HEK293 (cell line): ENCODE data around the gene SPATA33.
"Not testable (repeated sequence)": the region's sequence is repeated elsewhere in the genome, so short reads cannot be mapped to it uniquely, and the experiment has no call there.

ENCODE experiments used
- CTCF ChIA-PET: fragments of 350-600 bp; formaldehyde crosslinking; extraction: SDS; loops from one replicate; lab custom pipeline; 2021; ENCODE audit warnings: antibody characterized with exemption; lab: Yijun Ruan, JAX
- POLR2A ChIA-PET: fragments of 300-600 bp; formaldehyde crosslinking; extraction: SDS; loops from one replicate; lab custom pipeline; 2020; ENCODE audit warnings: antibody characterized with exemption, inconsistent platforms; lab: Yijun Ruan, JAX
- H3K27ac ChIP-seq: fragments of 200-500 bp; sonication (Bioruptor generic); 2 replicates; pipeline ENCODE4 v1.5.1; 2014; ENCODE audit warnings: low read depth, low read length, control low read depth, inconsistent platforms; ENCODE audit errors: extremely low read depth
- H3K36me3 ChIP-seq, 2 experiments: fragments of 200-500 bp in 1 of 2; sonication (Bioruptor generic) in 1 of 2; 1 replicate in 1 of 2; 2 replicates in 1 of 2; pipeline ENCODE4 v1.5.1; 2014 to 2017; ENCODE audit warnings: inconsistent platforms in 2 of 2, low read length in 2 of 2; ENCODE audit not compliant: control insufficient read depth in 2 of 2, insufficient read depth in 1 of 2
- H3K4me1 ChIP-seq: fragments of 200-500 bp; sonication (Bioruptor generic); 2 replicates; pipeline ENCODE4 v1.5.1; 2014; ENCODE audit warnings: mild to moderate bottlenecking, low read length, inconsistent platforms; ENCODE audit not compliant: control insufficient read depth, insufficient read depth
- H3K4me3 ChIP-seq: 2 replicates; pipeline ENCODE4 v1.5.1; 2011; ENCODE audit warnings: low read depth, mild to moderate bottlenecking, control low read depth, low read length, moderate library complexity
- H3K9me3 ChIP-seq: fragments of 200-500 bp; sonication (Bioruptor generic); 2 replicates; pipeline ENCODE4 v1.5.1; 2014; ENCODE audit warnings: low read depth, low read length, inconsistent platforms; ENCODE audit not compliant: control insufficient read depth, insufficient read depth
- HOXD13 ChIP-seq: sonication (generic); formaldehyde crosslinking; IDR thresholded peaks from 2 replicates; pipeline ENCODE4 v1.8.0; 2022; ENCODE audit warnings: missing genetic modification reagents, borderline replicate concordance
- KLF9 ChIP-seq: fragments of 450-650 bp; formaldehyde crosslinking; IDR thresholded peaks from 2 replicates; pipeline ENCODE4 v1.5.1; 2016; ENCODE audit warnings: missing biosample characterization, missing genetic modification characterization, low read depth
- PRDM1 ChIP-seq: fragments of 450-650 bp; formaldehyde crosslinking; IDR thresholded peaks from 2 replicates; pipeline ENCODE4; 2016; ENCODE audit warnings: missing biosample characterization, missing genetic modification characterization
- SP7 ChIP-seq: fragments of 450-650 bp; formaldehyde crosslinking; IDR thresholded peaks from 2 replicates; pipeline ENCODE4 v1.5.1; 2016; ENCODE audit warnings: missing biosample characterization, missing genetic modification characterization
- YY1 ChIP-seq: fragments of 450-650 bp; formaldehyde crosslinking; IDR thresholded peaks from 2 replicates; pipeline ENCODE4 v1.5.1; 2018; ENCODE audit warnings: missing biosample characterization, missing genetic modification characterization
- ZFHX2 ChIP-seq: fragments of 450-650 bp; formaldehyde crosslinking; conservative IDR thresholded peaks from 2 replicates; pipeline ENCODE4 v1.5.1; 2016; ENCODE audit warnings: missing biosample characterization, missing genetic modification characterization
- ZNF121 ChIP-seq: fragments of 450-650 bp; formaldehyde crosslinking; IDR thresholded peaks from 2 replicates; pipeline ENCODE4 v1.5.1; 2016; ENCODE audit warnings: missing biosample characterization, missing genetic modification characterization
- ZNF169 ChIP-seq: fragments of 450-650 bp; formaldehyde crosslinking; IDR thresholded peaks from 2 replicates; pipeline ENCODE4 v1.5.1; 2016; ENCODE audit warnings: missing biosample characterization, missing genetic modification characterization
- ZNF184 ChIP-seq: fragments of 450-650 bp; IDR thresholded peaks from 2 replicates; pipeline ENCODE4 v1.5.1; 2018; ENCODE audit warnings: missing biosample characterization, mild to moderate bottlenecking, missing genetic modification characterization
- ZNF311 ChIP-seq: fragments of 450-650 bp; formaldehyde crosslinking; IDR thresholded peaks from 2 replicates; pipeline ENCODE4 v1.5.1; 2017; ENCODE audit warnings: missing biosample characterization, missing genetic modification characterization, borderline replicate concordance
- ZNF433 ChIP-seq: fragments of 450-650 bp; formaldehyde crosslinking; IDR thresholded peaks from 2 replicates; pipeline ENCODE4 v1.5.1; 2016; ENCODE audit warnings: missing biosample characterization, missing genetic modification characterization, low read depth
- ZNF530 ChIP-seq: fragments of 450-650 bp; formaldehyde crosslinking; IDR thresholded peaks from 2 replicates; pipeline ENCODE4 v1.5.1; 2016; ENCODE audit warnings: low read depth, missing biosample characterization, missing genetic modification characterization
- ZNF585B ChIP-seq: fragments of 450-650 bp; formaldehyde crosslinking; IDR thresholded peaks from 2 replicates; pipeline ENCODE4 v1.5.1; 2016; ENCODE audit warnings: missing biosample characterization, missing genetic modification characterization
- ZNF610 ChIP-seq: fragments of 450-650 bp; formaldehyde crosslinking; IDR thresholded peaks from 2 replicates; pipeline ENCODE4 v1.5.1; 2016; ENCODE audit warnings: missing biosample characterization, missing genetic modification characterization, borderline replicate concordance
- ZNF670 ChIP-seq: fragments of 450-650 bp; formaldehyde crosslinking; IDR thresholded peaks from 2 replicates; pipeline ENCODE4 v1.5.1; 2016; ENCODE audit warnings: missing biosample characterization, missing genetic modification characterization, low read depth
- ZNF747 ChIP-seq: fragments of 450-650 bp; formaldehyde crosslinking; IDR thresholded peaks from 2 replicates; pipeline ENCODE4 v1.5.1; 2016; ENCODE audit warnings: missing biosample characterization, missing genetic modification characterization
- TF ChIP-seq, protein P1 (sequence below): fragments of 450-650 bp; formaldehyde crosslinking; IDR thresholded peaks from 2 replicates; pipeline ENCODE4 v1.5.1; 2016; ENCODE audit warnings: missing biosample characterization, missing genetic modification characterization, low read depth
- TF ChIP-seq, protein P2 (sequence below): fragments of 450-650 bp; formaldehyde crosslinking; IDR thresholded peaks from 2 replicates; pipeline ENCODE4 v1.5.1; 2016; ENCODE audit warnings: missing biosample characterization, missing genetic modification characterization
- TF ChIP-seq, protein P3 (sequence below): fragments of 450-650 bp; formaldehyde crosslinking; IDR thresholded peaks from 2 replicates; pipeline ENCODE4 v1.5.1; 2016; ENCODE audit warnings: missing biosample characterization, missing genetic modification characterization, borderline replicate concordance

SPATA33 gene

DNA sequence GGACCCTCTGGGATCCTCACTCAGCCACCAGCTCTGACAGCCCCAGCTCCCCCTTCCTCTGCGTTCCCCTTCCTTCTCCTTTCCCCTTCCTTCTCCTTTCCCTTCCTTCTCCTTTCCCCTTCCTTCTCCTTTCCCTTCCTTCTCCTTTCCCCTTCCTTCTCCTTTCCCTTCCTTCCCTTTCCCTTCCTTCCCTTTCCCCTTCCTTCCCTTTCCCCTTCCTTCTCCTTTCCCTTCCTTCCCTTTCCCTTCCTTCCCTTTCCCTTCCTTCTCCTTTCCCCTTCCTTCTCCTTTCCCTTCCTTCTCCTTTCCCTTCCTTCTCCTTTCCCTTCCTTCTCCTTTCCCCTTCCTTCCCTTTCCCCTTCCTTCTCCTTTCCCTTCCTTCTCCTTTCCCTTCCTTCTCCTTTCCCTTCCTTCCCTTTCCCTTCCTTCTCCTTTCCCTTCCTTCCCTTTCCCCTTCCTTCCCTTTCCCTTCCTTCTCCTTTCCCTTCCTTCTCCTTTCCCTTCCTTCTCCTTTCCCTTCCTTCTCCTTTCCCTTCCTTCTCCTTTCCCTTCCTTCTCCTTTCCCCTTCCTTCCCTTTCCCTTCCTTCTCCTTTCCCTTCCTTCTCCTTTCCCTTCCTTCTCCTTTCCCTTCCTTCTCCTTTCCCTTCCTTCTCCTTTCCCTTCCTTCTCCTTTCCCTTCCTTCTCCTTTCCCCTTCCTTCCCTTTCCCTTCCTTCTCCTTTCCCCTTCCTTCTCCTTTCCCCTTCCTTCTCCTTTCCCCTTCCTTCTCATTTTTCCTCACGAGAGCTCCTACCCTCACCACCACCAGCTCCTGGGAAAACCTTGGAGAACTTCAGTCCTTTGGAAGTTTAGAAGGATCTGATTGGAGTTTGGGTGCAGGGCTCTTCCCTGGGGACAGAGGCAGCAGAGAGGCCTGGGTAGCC lies 22.9 kb upstream of the SPATA33 start:
- H3K4me1 ChIP-seq, H3K9me3 ChIP-seq, H3K4me3 ChIP-seq, H3K36me3 ChIP-seq, H3K27ac ChIP-seq, CTCF ChIA-PET: not testable (repeated sequence)
- TF ChIP-seq PRDM1 (tag by site-specific recombination), result peak; percentile 98
- TF ChIP-seq ZNF530 (tag by site-specific recombination), result peak; percentile 61
- POLR2A ChIA-PET, result interaction anchor here (1.0 to 1.7 kb wide), 3 partner anchors 15 to 20 kb away, joined by 3 to 4 read pairs (median 3); no protein-coding TSS in a partner anchor

DNA sequence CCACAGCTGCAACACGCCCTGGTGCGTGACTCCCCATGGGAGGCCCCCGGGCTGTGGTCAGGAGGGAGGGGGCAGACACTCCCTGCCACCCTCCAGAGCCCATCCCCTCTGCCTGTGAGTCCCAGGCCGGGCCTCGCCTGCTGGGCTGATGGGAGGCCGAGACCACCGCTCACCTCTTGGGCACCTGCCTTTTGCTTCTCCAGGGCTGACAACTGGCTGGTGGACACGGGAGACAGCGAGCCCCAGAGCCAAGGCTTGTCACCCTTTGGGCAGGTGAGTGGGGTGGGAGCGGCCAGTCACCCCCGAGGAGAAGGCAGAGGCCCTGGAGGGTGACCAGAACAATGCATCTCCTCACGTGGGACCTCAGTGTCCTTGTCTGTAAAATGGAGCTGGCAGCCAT lies 21.0 kb upstream of the SPATA33 start:
- CTCF ChIA-PET, result no interaction called here
- no peak overlapping the region for H3K27ac ChIP-seq
- H3K9me3 ChIP-seq, result no peaks in the 10 kb centered on the region
- POLR2A ChIA-PET, result no interaction called here
- no peak overlapping the region for H3K4me3 ChIP-seq
- TF ChIP-seq, protein P1, sequence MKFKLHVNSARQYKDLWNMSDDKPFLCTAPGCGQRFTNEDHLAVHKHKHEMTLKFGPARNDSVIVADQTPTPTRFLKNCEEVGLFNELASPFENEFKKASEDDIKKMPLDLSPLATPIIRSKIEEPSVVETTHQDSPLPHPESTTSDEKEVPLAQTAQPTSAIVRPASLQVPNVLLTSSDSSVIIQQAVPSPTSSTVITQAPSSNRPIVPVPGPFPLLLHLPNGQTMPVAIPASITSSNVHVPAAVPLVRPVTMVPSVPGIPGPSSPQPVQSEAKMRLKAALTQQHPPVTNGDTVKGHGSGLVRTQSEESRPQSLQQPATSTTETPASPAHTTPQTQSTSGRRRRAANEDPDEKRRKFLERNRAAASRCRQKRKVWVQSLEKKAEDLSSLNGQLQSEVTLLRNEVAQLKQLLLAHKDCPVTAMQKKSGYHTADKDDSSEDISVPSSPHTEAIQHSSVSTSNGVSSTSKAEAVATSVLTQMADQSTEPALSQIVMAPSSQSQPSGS (tag by site-specific recombination), result no peak
- no peak for TF ChIP-seq ZNF747 (tag by site-specific recombination)
- TF ChIP-seq ZNF670 (tag by site-specific recombination), result no peak
- TF ChIP-seq, protein P2, sequence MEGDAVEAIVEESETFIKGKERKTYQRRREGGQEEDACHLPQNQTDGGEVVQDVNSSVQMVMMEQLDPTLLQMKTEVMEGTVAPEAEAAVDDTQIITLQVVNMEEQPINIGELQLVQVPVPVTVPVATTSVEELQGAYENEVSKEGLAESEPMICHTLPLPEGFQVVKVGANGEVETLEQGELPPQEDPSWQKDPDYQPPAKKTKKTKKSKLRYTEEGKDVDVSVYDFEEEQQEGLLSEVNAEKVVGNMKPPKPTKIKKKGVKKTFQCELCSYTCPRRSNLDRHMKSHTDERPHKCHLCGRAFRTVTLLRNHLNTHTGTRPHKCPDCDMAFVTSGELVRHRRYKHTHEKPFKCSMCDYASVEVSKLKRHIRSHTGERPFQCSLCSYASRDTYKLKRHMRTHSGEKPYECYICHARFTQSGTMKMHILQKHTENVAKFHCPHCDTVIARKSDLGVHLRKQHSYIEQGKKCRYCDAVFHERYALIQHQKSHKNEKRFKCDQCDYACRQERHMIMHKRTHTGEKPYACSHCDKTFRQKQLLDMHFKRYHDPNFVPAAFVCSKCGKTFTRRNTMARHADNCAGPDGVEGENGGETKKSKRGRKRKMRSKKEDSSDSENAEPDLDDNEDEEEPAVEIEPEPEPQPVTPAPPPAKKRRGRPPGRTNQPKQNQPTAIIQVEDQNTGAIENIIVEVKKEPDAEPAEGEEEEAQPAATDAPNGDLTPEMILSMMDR (tag by site-specific recombination), result no peak
- TF ChIP-seq ZNF169 (tag by site-specific recombination), result no peak
- TF ChIP-seq, protein P3, sequence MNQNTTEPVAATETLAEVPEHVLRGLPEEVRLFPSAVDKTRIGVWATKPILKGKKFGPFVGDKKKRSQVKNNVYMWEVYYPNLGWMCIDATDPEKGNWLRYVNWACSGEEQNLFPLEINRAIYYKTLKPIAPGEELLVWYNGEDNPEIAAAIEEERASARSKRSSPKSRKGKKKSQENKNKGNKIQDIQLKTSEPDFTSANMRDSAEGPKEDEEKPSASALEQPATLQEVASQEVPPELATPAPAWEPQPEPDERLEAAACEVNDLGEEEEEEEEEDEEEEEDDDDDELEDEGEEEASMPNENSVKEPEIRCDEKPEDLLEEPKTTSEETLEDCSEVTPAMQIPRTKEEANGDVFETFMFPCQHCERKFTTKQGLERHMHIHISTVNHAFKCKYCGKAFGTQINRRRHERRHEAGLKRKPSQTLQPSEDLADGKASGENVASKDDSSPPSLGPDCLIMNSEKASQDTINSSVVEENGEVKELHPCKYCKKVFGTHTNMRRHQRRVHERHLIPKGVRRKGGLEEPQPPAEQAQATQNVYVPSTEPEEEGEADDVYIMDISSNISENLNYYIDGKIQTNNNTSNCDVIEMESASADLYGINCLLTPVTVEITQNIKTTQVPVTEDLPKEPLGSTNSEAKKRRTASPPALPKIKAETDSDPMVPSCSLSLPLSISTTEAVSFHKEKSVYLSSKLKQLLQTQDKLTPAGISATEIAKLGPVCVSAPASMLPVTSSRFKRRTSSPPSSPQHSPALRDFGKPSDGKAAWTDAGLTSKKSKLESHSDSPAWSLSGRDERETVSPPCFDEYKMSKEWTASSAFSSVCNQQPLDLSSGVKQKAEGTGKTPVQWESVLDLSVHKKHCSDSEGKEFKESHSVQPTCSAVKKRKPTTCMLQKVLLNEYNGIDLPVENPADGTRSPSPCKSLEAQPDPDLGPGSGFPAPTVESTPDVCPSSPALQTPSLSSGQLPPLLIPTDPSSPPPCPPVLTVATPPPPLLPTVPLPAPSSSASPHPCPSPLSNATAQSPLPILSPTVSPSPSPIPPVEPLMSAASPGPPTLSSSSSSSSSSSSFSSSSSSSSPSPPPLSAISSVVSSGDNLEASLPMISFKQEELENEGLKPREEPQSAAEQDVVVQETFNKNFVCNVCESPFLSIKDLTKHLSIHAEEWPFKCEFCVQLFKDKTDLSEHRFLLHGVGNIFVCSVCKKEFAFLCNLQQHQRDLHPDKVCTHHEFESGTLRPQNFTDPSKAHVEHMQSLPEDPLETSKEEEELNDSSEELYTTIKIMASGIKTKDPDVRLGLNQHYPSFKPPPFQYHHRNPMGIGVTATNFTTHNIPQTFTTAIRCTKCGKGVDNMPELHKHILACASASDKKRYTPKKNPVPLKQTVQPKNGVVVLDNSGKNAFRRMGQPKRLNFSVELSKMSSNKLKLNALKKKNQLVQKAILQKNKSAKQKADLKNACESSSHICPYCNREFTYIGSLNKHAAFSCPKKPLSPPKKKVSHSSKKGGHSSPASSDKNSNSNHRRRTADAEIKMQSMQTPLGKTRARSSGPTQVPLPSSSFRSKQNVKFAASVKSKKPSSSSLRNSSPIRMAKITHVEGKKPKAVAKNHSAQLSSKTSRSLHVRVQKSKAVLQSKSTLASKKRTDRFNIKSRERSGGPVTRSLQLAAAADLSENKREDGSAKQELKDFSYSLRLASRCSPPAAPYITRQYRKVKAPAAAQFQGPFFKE (tag by site-specific recombination), result no peak
- no peak for TF ChIP-seq SP7 (tag by site-specific recombination)
- no peak for TF ChIP-seq ZNF311
- no peak for TF ChIP-seq ZFHX2
- TF ChIP-seq KLF9 (tag by site-specific recombination), result no peak
- TF ChIP-seq YY1 (tag by site-specific recombination), result no peak
- no peak for TF ChIP-seq ZNF433 (tag by site-specific recombination)
- TF ChIP-seq ZNF121 (tag by site-specific recombination), result no peak
- no peak for TF ChIP-seq ZNF184
- no peak for TF ChIP-seq HOXD13
- no peak for TF ChIP-seq ZNF585B (tag by site-specific recombination)
- no peak for TF ChIP-seq ZNF610 (tag by site-specific recombination)
- H3K36me3 ChIP-seq, result no peaks in the 10 kb centered on the region
- H3K4me1 ChIP-seq, result no peaks in the 10 kb centered on the region
